K562 (cell line): ENCODE measurements around the gene VIT. TPM values are rescaled to one million over a fixed set of nuclear protein-coding genes. Genes with fewer than 3 reads are reported as not detected.

Source experiments
- ATAC-seq: fragments of 200-7000 bp; cut with Tn5 transposase; 3 replicates; pipeline ENCODE4 v1.9.1; 2020; ENCODE audit warnings: moderate library complexity
- BruUV-seq: library from RNA; stranded (reverse); fragments of 400-500 nt; replicated peaks from 2 replicates; lab custom pipeline; 2021; lab: Mats Ljungman, UMichigan
- CTCF ChIA-PET: fragments of 300-600 bp; formaldehyde crosslinking; extraction: SDS; loops from one replicate; lab custom pipeline; 2021; ENCODE audit warnings: low intra/inter-chr PET ratio; lab: Yijun Ruan, JAX
- POLR2A ChIA-PET: fragments of 300-600, 350-650 bp; sonication (Branson Sonifier 250); formaldehyde crosslinking; extraction: SDS; loops from one replicate; lab custom pipeline; 2021; ENCODE audit warnings: antibody characterized with exemption, inconsistent platforms; lab: Yijun Ruan, JAX
- DNase-seq, 4 experiments: peaks; one replicate each; pipeline versions ENCODE4 v3.0.0 to v3.0.0-alpha.2; 2011 to 2018; ENCODE audit warnings: low spot score in 3 of 4, mixed read lengths in 3 of 4; ENCODE audit errors: extremely low read depth in 1 of 4
- FAIRE-seq: peaks from 2 replicates; lab custom pipeline; 2011; peaks lifted over from hg19 to GRCh38; lab: Jason Lieb, UNC
- H2AFZ ChIP-seq: 2 replicates; pipeline ENCODE4 v1.6.0; 2011; ENCODE audit warnings: low read depth, low read length, control low read depth, inconsistent platforms
- H3K27ac ChIP-seq: fragments of 200-600 bp; 3 replicates; pipeline ENCODE4 v1.8.0; 2011; ENCODE audit warnings: low read depth, mild to moderate bottlenecking, control low read depth, inconsistent platforms, low read length, moderate library complexity, mixed read lengths; ENCODE audit errors: extremely low read depth
- H3K27me3 ChIP-seq, 2 experiments: fragments of 300-600 bp in 1 of 2; 2 replicates in 1 of 2; 3 replicates in 1 of 2; pipeline versions ENCODE4 v1.6.0 to v1.8.0; 2011; ENCODE audit warnings: inconsistent platforms in 2 of 2, low read length in 2 of 2, mild to moderate bottlenecking in 1 of 2, mixed read lengths in 1 of 2, moderate library complexity in 1 of 2; ENCODE audit not compliant: control insufficient read depth in 2 of 2, insufficient read depth in 2 of 2
- H3K36me3 ChIP-seq: fragments of 300-600 bp; 3 replicates; pipeline ENCODE4 v1.8.0; 2011; ENCODE audit warnings: mild to moderate bottlenecking, low read length, inconsistent platforms; ENCODE audit not compliant: control insufficient read depth, insufficient read depth
- H3K4me1 ChIP-seq, 2 experiments: fragments of 200-600 bp in 1 of 2; replicated peaks in 1 of 2; 2 replicates in 1 of 2; 3 replicates in 1 of 2; pipeline versions ENCODE4 v1.5.1 to v1.8.0; 2011; ENCODE audit warnings: inconsistent platforms in 2 of 2, low read length in 2 of 2, mild to moderate bottlenecking in 1 of 2, mixed read lengths in 1 of 2, moderate library complexity in 1 of 2; ENCODE audit not compliant: control insufficient read depth in 2 of 2, insufficient read depth in 2 of 2
- H3K4me2 ChIP-seq: 2 replicates; pipeline ENCODE4 v1.6.1; 2011; ENCODE audit warnings: low read length, control low read depth, inconsistent platforms, mixed read lengths; ENCODE audit not compliant: insufficient read depth
- H3K4me3 ChIP-seq: fragments of 200-600 bp; sonication (generic), shearing (Covaris generic); 2 replicates; pipeline ENCODE4 v1.5.1; 2016; ENCODE audit warnings: control low read depth, inconsistent platforms
- H3K79me2 ChIP-seq: fragments of 200-600 bp; 3 replicates; pipeline ENCODE4 v1.8.0; 2011; ENCODE audit warnings: low read length, inconsistent platforms; ENCODE audit not compliant: control insufficient read depth, insufficient read depth
- H3K9ac ChIP-seq, 2 experiments: 2 replicates each; pipeline versions ENCODE4 v1.6.0 to v1.6.1; 2011; ENCODE audit warnings: low read depth in 2 of 2, low read length in 2 of 2, control low read depth in 1 of 2, inconsistent platforms in 1 of 2, mild to moderate bottlenecking in 1 of 2, mixed read lengths in 1 of 2; ENCODE audit not compliant: insufficient read depth in 1 of 2
- H3K9me1 ChIP-seq: one replicate; pipeline ENCODE4 v1.6.0; 2011; ENCODE audit warnings: inconsistent platforms, mild to moderate bottlenecking, low read length, moderate library complexity; ENCODE audit not compliant: control insufficient read depth, insufficient read depth
- H3K9me3 ChIP-seq: replicated peaks from 2 replicates; pipeline ENCODE4 v1.5.1; 2011; ENCODE audit warnings: low read depth, low read length, inconsistent platforms; ENCODE audit not compliant: control insufficient read depth, insufficient read depth
- H4K20me1 ChIP-seq: replicated peaks from 2 replicates; pipeline ENCODE4 v1.6.1; 2011; ENCODE audit warnings: low read length, inconsistent platforms, mixed read lengths; ENCODE audit not compliant: control insufficient read depth, insufficient read depth
- BRD4 ChIP-seq: fragments of 200-600 bp; sonication (generic); IDR thresholded peaks from 2 replicates; pipeline ENCODE4 v1.6.1; 2017; ENCODE audit warnings: inconsistent platforms
- CCAR2 ChIP-seq: fragments of 200-400 bp; formaldehyde crosslinking; IDR thresholded peaks from 2 replicates; pipeline ENCODE4 v1.6.1; 2017; ENCODE audit warnings: mild to moderate bottlenecking, low read depth, low read length
- EHMT2 ChIP-seq: fragments of 450-650 bp; IDR thresholded peaks from 2 replicates; pipeline ENCODE4 v1.6.1; 2018; ENCODE audit warnings: antibody characterized with exemption
- FUS ChIP-seq: fragments of 200-400 bp; formaldehyde crosslinking; optimal IDR thresholded peaks from 2 replicates; pipeline ENCODE3; 2017; ENCODE audit warnings: low read depth, low read length
- KDM2B ChIP-seq: fragments of 250-450 bp; sonication (Bioruptor Pico); IDR thresholded peaks from 2 replicates; pipeline ENCODE4 v1.8.0; 2021; ENCODE audit warnings: mild to moderate bottlenecking, moderate library complexity
- PYGO2 ChIP-seq: fragments of 450-650 bp; IDR thresholded peaks from 2 replicates; pipeline ENCODE4 v1.6.1; 2016; ENCODE audit warnings: mild to moderate bottlenecking, missing genetic modification characterization, moderate library complexity, missing compliant biosample characterization
- SRSF7 ChIP-seq: fragments of 200-400 bp; formaldehyde crosslinking; optimal IDR thresholded peaks from 2 replicates; pipeline ENCODE3; 2017; ENCODE audit warnings: mild to moderate bottlenecking, low read depth, low read length
- TAF1 ChIP-seq: IDR thresholded peaks from 2 replicates; pipeline ENCODE4 v1.6.1; 2011; ENCODE audit warnings: mild to moderate bottlenecking, low read length, moderate library complexity; ENCODE audit not compliant: insufficient read depth, control insufficient read depth, severe bottlenecking; ENCODE audit errors: extremely low read depth
- TEAD4 ChIP-seq, 2 experiments: sonication (generic) in 1 of 2; formaldehyde crosslinking in 1 of 2; IDR thresholded peaks; 2 replicates each; pipeline versions ENCODE4 v1.6.1 to v1.8.0; 2012 to 2022; ENCODE audit warnings: borderline replicate concordance in 1 of 2, inconsistent platforms in 1 of 2, low read length in 1 of 2, mild to moderate bottlenecking in 1 of 2, missing genetic modification reagents in 1 of 2
- WHSC1 ChIP-seq: IDR thresholded peaks from one replicate; pipeline ENCODE4 v1.6.1; 2012; ENCODE audit warnings: low read length, control low read depth, inconsistent platforms
- ZNF212 ChIP-seq: fragments of 450-650 bp; formaldehyde crosslinking; IDR thresholded peaks from 2 replicates; pipeline ENCODE4 v1.4.0; 2020; ENCODE audit warnings: mild to moderate bottlenecking
- ZNF780A ChIP-seq: fragments of 250-450 bp; sonication (Bioruptor Pico); IDR thresholded peaks from 2 replicates; pipeline ENCODE4 v1.5.0; 2021; ENCODE audit warnings: mild to moderate bottlenecking
- WGBS: fragments of 100-300 bp; shearing (Covaris generic); methylation state at CpG from one replicate; pipeline ENCODE4 v1.1.6; 2016; ENCODE audit warnings: low coverage, mixed read lengths; ENCODE audit not compliant: insufficient coverage; ENCODE audit errors: missing lambda C conversion rate; 5-methylcytosine and 5-hydroxymethylcytosine counted together
- in situ Hi-C: fragments of 300-500 bp; cut with MboI; formaldehyde crosslinking; loops from 4 replicates; pipeline ENCODE4 v1.15.0; 2018; ENCODE audit warnings: inconsistent platforms, mixed read lengths
- intact Hi-C: fragments of 100-400 bp; cut with micrococcal nuclease; formaldehyde crosslinking; loops from 2 replicates; pipeline ENCODE4 v1.14.2; 2022
- polyA plus RNA-seq, 8 experiments: library from polyadenylated mRNA; depleted of rRNA in 4 of 8; stranded (reverse) in 5 of 8; unstranded in 3 of 8; fragments of >200 nt; fragmentation: Nextera tagmentation in 2 of 8; fragmentation: Illumina TruSeq in 1 of 8; extraction: Ambion mirVana in 2 of 8; extraction: Trizol in 1 of 8; gene quantifications; 2 replicates each; pipeline versions ENCODE4 v1.2.1 to v1.2.3, GENCODE V29; 2011 to 2014; ENCODE audit warnings: inconsistent platforms in 1 of 8, missing spikeins in 1 of 8
- total RNA-seq, 7 experiments: library from RNA; depleted of rRNA in 6 of 7; stranded (reverse); fragments of >200 nt in 6 of 7; fragmentation: Illumina TruSeq in 2 of 7; extraction: Trizol in 2 of 7; gene quantifications; 2 replicates each; pipeline versions ENCODE4 v1.2.1 to v1.2.3, GENCODE V29; 2011 to 2021; ENCODE audit warnings: low replicate concordance in 1 of 7
- TF ChIP-seq, protein P1 (sequence below): fragments of 450-650 bp; IDR thresholded peaks from 2 replicates; pipeline ENCODE4 v1.6.1; 2016; ENCODE audit warnings: missing biosample characterization, missing genetic modification characterization
- TF ChIP-seq, protein P2 (sequence below): fragments of 450-650 bp; IDR thresholded peaks from 2 replicates; pipeline ENCODE4 v1.6.1; 2016; ENCODE audit warnings: mild to moderate bottlenecking

The VIT gene
- total and polyA plus RNA-seq, 9 of the 15 experiments (the other 6 are each of a cell fraction or from before 2014, with no cell fraction given): not detected

DNA sequence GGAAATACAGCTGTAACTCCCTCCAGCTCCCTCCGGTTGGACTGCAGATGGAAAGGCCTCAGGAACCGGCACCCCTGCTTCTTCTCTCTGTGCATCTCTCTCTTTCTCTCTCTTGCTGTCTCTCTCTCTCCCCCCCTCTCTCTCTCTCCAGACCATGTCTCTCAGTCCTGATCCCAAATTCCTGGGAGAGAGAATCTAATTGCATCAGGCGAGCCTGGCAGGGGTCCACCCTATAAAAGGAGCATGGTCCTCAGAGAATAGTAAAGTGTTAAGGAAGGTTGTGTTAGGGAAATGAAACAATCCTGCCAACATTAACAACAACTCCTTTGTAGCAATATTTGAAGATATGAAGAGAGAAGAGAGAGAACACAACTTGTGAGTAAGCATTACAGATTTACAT lies 36.7 kb downstream of the VIT start:
- H3K36me3 ChIP-seq: no peaks in the 10 kb centered on the region
- DNase-seq: no peak
- no peak overlapping the region for H3K4me3 ChIP-seq
- H2AFZ ChIP-seq: no peak overlapping the region
- ChIA-PET POLR2A (interaction anchor here (1.2 kb wide), 1 partner anchor 11 kb away, joined by 3 read pairs; no protein-coding TSS in a partner anchor), CTCF (no interaction called here)
- 0% methylated on average over 3 of the region's 3 CpGs for WGBS
- no TSS peak for BruUV-seq
- no peaks in the 10 kb centered on the region for H3K4me1 ChIP-seq
- TF ChIP-seq ZNF780A (CRISPR knock-in tag) (no peak), KDM2B (CRISPR knock-in tag) (no peak), PYGO2 (tag) (no peak), TAF1 (no peak), FUS (no peak), ZNF212 (CRISPR knock-in tag) (no peak)
- no peak overlapping the region for H3K9ac ChIP-seq
- no peak for ATAC-seq
- FAIRE-seq: no peak
- H3K9me1 ChIP-seq: no peaks in the 10 kb centered on the region
- no peaks in the 10 kb centered on the region for H3K9me3 ChIP-seq
- H3K27ac ChIP-seq: no peak overlapping the region
- no peak overlapping the region for H3K4me2 ChIP-seq
- in situ Hi-C loops (no loop called here), intact Hi-C loops (no loop called here)
- peaks cover 0 to 5% of the 10 kb centered on the region in 2 experiments; a peak in 2 of 5 replicates for H3K27me3 ChIP-seq
- no peaks in the 10 kb centered on the region for H4K20me1 ChIP-seq
- H3K79me2 ChIP-seq: no peaks in the 10 kb centered on the region

DNA sequence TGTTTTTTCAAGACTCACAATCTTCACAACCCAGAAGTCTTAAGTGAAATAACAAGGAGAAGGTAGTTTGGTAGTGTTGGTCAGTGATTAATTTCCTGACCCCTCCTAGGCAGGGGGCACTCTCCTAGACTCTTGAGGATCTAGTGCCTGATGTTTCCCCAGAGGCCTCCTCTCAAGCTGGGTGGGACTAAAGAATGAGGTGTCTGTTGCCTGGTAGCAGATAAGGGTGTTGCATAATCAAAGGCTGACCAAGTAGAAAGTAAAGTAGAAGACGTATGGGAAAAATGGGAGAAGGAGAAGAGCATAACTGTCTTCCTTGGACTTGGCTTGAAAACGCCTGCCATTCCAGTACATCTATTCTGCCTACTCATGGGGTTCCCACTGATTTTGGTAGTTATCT lies 37.8 kb downstream of the VIT start:
- no TSS peak for BruUV-seq
- Histone ChIP-seq H3K4me2 (no peak overlapping the region), H3K36me3 (no peaks in the 10 kb centered on the region), H3K79me2 (no peaks in the 10 kb centered on the region), H4K20me1 (no peaks in the 10 kb centered on the region), H2AFZ (no peak overlapping the region), H3K27ac (no peak overlapping the region), H3K9me3 (no peaks in the 10 kb centered on the region), H3K9ac (no peak overlapping the region), H3K27me3 (peaks cover 0 to 5% of the 10 kb centered on the region in 2 experiments; a peak in 2 of 5 replicates), H3K4me1 (no peaks in the 10 kb centered on the region), H3K4me3 (no peak overlapping the region), H3K9me1 (no peaks in the 10 kb centered on the region)
- POLR2A ChIA-PET: interaction anchor here (0.6 to 1.2 kb wide), 2 partner anchors 12 to 14 kb away, joined by 3 read pairs; no protein-coding TSS in a partner anchor
- intact Hi-C loops (no loop called here), in situ Hi-C loops (no loop called here)
- 0% methylated on average over 2 of the region's 2 CpGs for WGBS
- FAIRE-seq: no peak
- CTCF ChIA-PET: no interaction called here
- peak; percentile 75 for ATAC-seq
- DNase-seq: peak in 2 of 4 experiments; percentile 8 to 15
- TF ChIP-seq SRSF7 (no peak), TEAD4 (IDR thresholded peaks at IDR 0.05; ENCODE audit: low read length) (no peak), TEAD4 (CRISPR knock-in tag; IDR thresholded peaks at IDR 0.05; ENCODE audit: borderline replicate concordance) (no peak), BRD4 (no peak), EHMT2 (no peak), CCAR2 (no peak), WHSC1 (no peak)
- TF ChIP-seq, protein P1, sequence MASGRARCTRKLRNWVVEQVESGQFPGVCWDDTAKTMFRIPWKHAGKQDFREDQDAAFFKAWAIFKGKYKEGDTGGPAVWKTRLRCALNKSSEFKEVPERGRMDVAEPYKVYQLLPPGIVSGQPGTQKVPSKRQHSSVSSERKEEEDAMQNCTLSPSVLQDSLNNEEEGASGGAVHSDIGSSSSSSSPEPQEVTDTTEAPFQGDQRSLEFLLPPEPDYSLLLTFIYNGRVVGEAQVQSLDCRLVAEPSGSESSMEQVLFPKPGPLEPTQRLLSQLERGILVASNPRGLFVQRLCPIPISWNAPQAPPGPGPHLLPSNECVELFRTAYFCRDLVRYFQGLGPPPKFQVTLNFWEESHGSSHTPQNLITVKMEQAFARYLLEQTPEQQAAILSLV (tag): peak; percentile 57; the same call in 1 of the 2 replicates
- TF ChIP-seq, protein P2, sequence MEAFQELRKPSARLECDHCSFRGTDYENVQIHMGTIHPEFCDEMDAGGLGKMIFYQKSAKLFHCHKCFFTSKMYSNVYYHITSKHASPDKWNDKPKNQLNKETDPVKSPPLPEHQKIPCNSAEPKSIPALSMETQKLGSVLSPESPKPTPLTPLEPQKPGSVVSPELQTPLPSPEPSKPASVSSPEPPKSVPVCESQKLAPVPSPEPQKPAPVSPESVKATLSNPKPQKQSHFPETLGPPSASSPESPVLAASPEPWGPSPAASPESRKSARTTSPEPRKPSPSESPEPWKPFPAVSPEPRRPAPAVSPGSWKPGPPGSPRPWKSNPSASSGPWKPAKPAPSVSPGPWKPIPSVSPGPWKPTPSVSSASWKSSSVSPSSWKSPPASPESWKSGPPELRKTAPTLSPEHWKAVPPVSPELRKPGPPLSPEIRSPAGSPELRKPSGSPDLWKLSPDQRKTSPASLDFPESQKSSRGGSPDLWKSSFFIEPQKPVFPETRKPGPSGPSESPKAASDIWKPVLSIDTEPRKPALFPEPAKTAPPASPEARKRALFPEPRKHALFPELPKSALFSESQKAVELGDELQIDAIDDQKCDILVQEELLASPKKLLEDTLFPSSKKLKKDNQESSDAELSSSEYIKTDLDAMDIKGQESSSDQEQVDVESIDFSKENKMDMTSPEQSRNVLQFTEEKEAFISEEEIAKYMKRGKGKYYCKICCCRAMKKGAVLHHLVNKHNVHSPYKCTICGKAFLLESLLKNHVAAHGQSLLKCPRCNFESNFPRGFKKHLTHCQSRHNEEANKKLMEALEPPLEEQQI: no peak
